DND-41 (cell line): ENCODE measurements around the gene ELOVL6.
A peak's percentile ranks its signal among the peaks of the same experiment; 100 is the strongest.
"Not testable (repeated sequence)": the region's sequence is repeated elsewhere in the genome, so short reads cannot be mapped to it uniquely, and the experiment has no call there.

ENCODE experiments used
- ATAC-seq: fragments of 200-7000 bp; cut with Tn5 transposase; 3 replicates; pipeline ENCODE4 v1.9.1; 2021; ENCODE audit warnings: low read depth; ENCODE audit not compliant: insufficient read depth
- DNase-seq: peaks from one replicate; pipeline ENCODE4 v3.0.0-alpha.2; 2020
- H2AFZ ChIP-seq: 2 replicates; pipeline ENCODE4 v1.6.0; 2012; ENCODE audit warnings: low read depth, low read length
- H3K27ac ChIP-seq: 2 replicates; pipeline ENCODE4 v1.5.1; 2012; ENCODE audit warnings: low read length, inconsistent platforms
- H3K27me3 ChIP-seq: fragments of 200-600 bp; sonication (generic); 2 replicates; pipeline ENCODE4 v1.6.0; 2012; ENCODE audit warnings: low read length, mild to moderate bottlenecking, inconsistent platforms; ENCODE audit not compliant: insufficient read depth, poor library complexity
- H3K36me3 ChIP-seq: 2 replicates; pipeline ENCODE4 v1.5.1; 2012; ENCODE audit warnings: low read length, inconsistent platforms; ENCODE audit not compliant: insufficient read depth
- H3K4me1 ChIP-seq: 2 replicates; pipeline ENCODE4 v1.5.1; 2012; ENCODE audit warnings: mild to moderate bottlenecking, low read length; ENCODE audit not compliant: insufficient read depth
- H3K4me2 ChIP-seq: 2 replicates; pipeline ENCODE4 v1.6.0; 2012; ENCODE audit warnings: mild to moderate bottlenecking, moderate library complexity, low read length, inconsistent platforms; ENCODE audit not compliant: insufficient read depth
- H3K4me3 ChIP-seq, 2 experiments: fragments of 200-600 bp in 1 of 2; shearing (Covaris generic) in 1 of 2; 2 replicates each; pipeline ENCODE4 v1.5.1; 2012 to 2016; ENCODE audit warnings: inconsistent platforms in 2 of 2, low read length in 2 of 2, mild to moderate bottlenecking in 2 of 2, low read depth in 1 of 2, moderate library complexity in 1 of 2
- H3K79me2 ChIP-seq: 2 replicates; pipeline ENCODE4 v1.6.0; 2012; ENCODE audit warnings: low read length, inconsistent platforms; ENCODE audit not compliant: insufficient read depth
- H3K9ac ChIP-seq: 2 replicates; pipeline ENCODE4 v1.6.0; 2012; ENCODE audit warnings: low read depth, mild to moderate bottlenecking, inconsistent platforms, low read length, moderate library complexity
- H3K9me3 ChIP-seq: 2 replicates; pipeline ENCODE4 v1.5.1; 2012; ENCODE audit warnings: low read length, moderate library complexity, mild to moderate bottlenecking, inconsistent platforms; ENCODE audit not compliant: insufficient read depth, severe bottlenecking
- H4K20me1 ChIP-seq: 2 replicates; pipeline ENCODE4 v1.6.0; 2012; ENCODE audit warnings: low read length; ENCODE audit not compliant: insufficient read depth
- EZH2 ChIP-seq: IDR thresholded peaks from 3 replicates; pipeline ENCODE4 v1.6.1; 2012; ENCODE audit warnings: borderline replicate concordance, low read depth, mild to moderate bottlenecking, moderate library complexity, low read length, inconsistent platforms; ENCODE audit not compliant: severe bottlenecking
- TF ChIP-seq, protein P1 (sequence below): IDR thresholded peaks from 2 replicates; pipeline ENCODE4 v1.5.1; 2012; ENCODE audit warnings: borderline replicate concordance, low read length, moderate library complexity, mild to moderate bottlenecking; ENCODE audit not compliant: poor library complexity, severe bottlenecking; ENCODE audit errors: extremely low read depth

The ELOVL6 gene

DNA sequence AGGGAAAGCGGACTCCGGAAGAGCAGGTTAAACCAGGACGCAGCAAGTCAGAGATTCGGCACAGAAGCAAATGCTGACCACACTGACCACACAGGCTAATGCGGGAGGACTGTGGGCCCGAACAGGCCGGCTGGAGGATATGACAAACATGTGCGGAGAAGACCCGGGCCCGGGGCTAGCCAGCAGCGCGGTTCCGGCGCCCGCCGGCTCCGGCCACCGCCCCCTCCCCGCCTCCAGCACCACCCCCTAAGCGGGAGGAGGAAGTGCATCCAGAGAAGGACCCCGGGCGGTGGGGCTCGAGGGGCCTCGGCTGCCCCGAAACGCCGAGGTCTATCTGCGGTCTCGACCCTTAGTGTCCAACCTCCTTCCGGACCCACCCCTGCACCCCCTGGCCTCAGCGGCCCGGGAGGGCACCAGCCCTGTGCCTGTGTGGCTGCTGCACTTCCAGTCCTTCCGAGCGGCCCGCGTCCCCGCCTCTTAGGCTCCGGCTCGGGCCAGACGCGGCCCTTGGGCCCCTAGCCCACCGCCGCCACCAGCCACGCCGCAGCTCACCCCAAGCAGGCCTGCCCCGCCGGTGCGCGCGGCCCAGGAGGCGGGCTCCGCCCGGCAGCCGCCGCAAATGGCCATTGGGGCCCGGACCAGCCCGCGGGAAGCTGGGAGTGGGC is 2.1 kb downstream of the ELOVL6 start:
- peaks cover 9% of the 10 kb centered on the region for H3K36me3 ChIP-seq
- peaks cover 64% of the 10 kb centered on the region for H3K79me2 ChIP-seq
- peak overlapping the region; percentile 71 to 93 for H3K4me3 ChIP-seq
- DNase-seq (peak; percentile 73), ATAC-seq (peak; percentile 39)
- no peaks in the 10 kb centered on the region for H4K20me1 ChIP-seq
- H3K4me1 ChIP-seq = peaks cover 46% of the 10 kb centered on the region
- H3K27ac ChIP-seq = peak overlapping the region; percentile 89
- peak overlapping the region; percentile 84 for H3K4me2 ChIP-seq
- H2AFZ ChIP-seq = peak overlapping the region; percentile 85
- TF ChIP-seq, protein P1, sequence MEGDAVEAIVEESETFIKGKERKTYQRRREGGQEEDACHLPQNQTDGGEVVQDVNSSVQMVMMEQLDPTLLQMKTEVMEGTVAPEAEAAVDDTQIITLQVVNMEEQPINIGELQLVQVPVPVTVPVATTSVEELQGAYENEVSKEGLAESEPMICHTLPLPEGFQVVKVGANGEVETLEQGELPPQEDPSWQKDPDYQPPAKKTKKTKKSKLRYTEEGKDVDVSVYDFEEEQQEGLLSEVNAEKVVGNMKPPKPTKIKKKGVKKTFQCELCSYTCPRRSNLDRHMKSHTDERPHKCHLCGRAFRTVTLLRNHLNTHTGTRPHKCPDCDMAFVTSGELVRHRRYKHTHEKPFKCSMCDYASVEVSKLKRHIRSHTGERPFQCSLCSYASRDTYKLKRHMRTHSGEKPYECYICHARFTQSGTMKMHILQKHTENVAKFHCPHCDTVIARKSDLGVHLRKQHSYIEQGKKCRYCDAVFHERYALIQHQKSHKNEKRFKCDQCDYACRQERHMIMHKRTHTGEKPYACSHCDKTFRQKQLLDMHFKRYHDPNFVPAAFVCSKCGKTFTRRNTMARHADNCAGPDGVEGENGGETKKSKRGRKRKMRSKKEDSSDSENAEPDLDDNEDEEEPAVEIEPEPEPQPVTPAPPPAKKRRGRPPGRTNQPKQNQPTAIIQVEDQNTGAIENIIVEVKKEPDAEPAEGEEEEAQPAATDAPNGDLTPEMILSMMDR = no peak
- TF ChIP-seq EZH2 = no peak
- no peaks in the 10 kb centered on the region for H3K27me3 ChIP-seq
- H3K9ac ChIP-seq = peak overlapping the region; percentile 99
- H3K9me3 ChIP-seq = no peaks in the 10 kb centered on the region

DNA sequence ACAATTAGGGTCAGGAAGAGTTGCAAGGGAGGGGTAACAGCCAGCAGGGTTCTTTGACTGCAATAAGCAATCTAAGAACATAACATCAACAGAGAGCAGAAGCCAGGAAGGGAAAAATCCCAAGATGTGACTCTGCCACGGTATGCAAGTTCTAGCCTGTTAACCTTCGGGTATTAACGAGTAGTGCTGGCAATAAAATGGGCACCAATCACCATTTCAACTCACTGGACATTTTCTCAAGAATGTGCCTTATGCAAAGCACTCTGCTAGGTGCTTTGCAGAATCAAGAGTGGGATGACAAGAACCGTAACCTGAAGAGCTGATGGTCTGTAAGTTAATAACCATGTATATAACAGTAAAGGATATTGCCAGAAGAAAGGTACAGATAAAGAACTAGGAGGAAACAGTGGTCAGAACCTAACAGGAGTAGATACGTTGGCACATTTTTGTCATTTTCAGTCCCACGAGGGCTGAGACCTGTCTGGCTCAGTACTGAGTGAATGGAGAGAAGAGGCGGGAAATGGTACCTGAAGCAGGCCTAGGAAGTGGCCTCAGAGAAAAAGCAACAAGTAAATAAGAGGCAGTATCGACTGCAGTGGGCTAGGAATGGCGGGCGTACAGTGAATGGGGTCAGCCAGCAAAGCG is 2.7 kb downstream of the ELOVL6 start:
- Histone ChIP-seq H3K36me3 (peaks cover 10% of the 10 kb centered on the region), H3K4me3 (peak overlapping the region; percentile 71 to 93), H3K9ac (peak overlapping the region; percentile 99), H3K9me3 (no peaks in the 10 kb centered on the region), H3K27ac (peak overlapping the region; percentile 89), H3K79me2 (peaks cover 70% of the 10 kb centered on the region), H2AFZ (peak overlapping the region; percentile 85), H3K27me3 (no peaks in the 10 kb centered on the region), H3K4me2 (peak overlapping the region; percentile 84), H4K20me1 (no peaks in the 10 kb centered on the region), H3K4me1 (peaks cover 46% of the 10 kb centered on the region)
- ATAC-seq (peak; percentile 10), DNase-seq (peak; percentile 23)
- TF ChIP-seq, protein P1 = no peak
- TF ChIP-seq EZH2 = no peak

DNA sequence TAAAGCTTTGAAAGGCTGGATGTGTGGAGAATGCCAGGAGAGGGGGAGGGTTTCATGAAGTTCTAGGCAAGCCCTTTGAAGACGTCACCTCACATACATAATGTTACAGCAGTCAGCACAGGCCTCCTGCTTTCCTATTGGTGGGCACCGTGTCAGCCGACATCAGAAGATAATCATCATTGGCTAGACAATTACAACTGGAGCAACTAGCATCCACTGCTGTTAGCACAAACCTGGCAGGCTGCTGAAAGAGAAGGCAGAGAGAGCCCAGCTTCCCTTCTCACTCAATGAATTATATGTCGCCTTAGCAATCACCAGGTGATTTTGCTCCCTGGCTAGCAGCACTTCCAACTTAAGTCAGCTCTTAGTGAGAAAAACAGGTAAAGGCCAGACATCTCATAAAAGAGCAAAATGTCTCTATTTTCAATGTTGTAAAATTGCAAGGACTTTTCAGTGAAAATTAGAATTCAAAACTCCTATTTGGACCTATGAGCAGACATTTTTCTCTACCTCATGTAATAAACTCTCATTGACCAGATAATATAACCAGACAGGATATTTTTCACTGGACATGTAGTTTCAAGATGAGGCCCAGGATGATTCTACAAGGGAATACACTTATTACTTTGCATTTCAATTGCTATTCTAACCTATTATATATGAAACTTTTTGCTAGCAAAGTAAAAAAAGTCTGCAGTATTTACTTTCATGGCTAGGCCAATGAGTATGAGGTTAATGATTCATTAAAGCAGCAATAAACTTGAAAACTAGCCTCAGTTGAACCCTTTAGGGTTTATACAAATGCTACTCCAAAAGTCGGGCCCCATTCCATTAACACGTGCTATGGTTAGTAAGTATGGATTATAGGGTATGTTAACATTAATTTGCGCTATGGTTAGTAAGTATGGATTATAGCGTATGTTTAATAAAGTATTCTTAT is 4.3 kb downstream of the ELOVL6 start:
- H3K9me3 ChIP-seq = no peaks in the 10 kb centered on the region
- peaks cover 78% of the 10 kb centered on the region for H3K79me2 ChIP-seq
- H2AFZ ChIP-seq = no peak overlapping the region
- peak overlapping the region; percentile 84 for H3K4me2 ChIP-seq
- H3K27ac ChIP-seq = peak overlapping the region; percentile 83
- H3K9ac ChIP-seq = peak overlapping the region; percentile 52
- H3K36me3 ChIP-seq = peaks cover 10% of the 10 kb centered on the region
- DNase-seq (peak; percentile 93), ATAC-seq (peak; percentile 79)
- no peaks in the 10 kb centered on the region for H3K27me3 ChIP-seq
- H3K4me1 ChIP-seq = peaks cover 43% of the 10 kb centered on the region
- no peak for TF ChIP-seq EZH2
- TF ChIP-seq, protein P1 = no peak
- peak overlapping the region in 1 of 2 experiments; percentile 36; a peak in 2 of 4 replicates for H3K4me3 ChIP-seq
- H4K20me1 ChIP-seq = no peaks in the 10 kb centered on the region

DNA sequence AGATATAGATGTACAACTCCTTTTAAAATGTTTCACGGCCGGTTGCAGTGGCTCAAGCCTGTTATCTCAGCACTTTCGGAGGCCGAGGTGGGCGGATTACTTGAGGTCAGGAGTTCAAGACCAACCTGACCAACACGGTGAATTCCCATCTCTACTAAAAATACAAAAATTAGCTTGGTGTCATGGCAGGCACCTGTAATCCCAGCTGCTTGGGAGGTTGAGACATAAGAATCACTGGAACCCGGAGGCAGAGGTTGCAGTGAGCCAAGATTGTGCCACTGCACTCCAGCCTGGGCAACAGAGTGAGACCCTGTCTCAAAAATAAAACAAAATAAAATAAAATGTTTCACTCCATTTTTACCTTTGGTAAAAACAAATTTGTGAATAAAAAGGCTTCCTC is 5.1 kb downstream of the ELOVL6 start:
- H3K79me2 ChIP-seq = peaks cover 75% of the 10 kb centered on the region
- ATAC-seq, H3K27me3 ChIP-seq, H4K20me1 ChIP-seq, H2AFZ ChIP-seq, DNase-seq, H3K9me3 ChIP-seq: not testable (repeated sequence)
- H3K4me3 ChIP-seq = peak overlapping the region in 1 of 2 experiments; percentile 8; a peak in 1 of 4 replicates
- H3K9ac ChIP-seq = peak overlapping the region; percentile 34
- H3K4me2 ChIP-seq = peak overlapping the region; percentile 84
- peaks cover 37% of the 10 kb centered on the region for H3K4me1 ChIP-seq
- H3K36me3 ChIP-seq = peaks cover 13% of the 10 kb centered on the region
- peak overlapping the region; percentile 65 for H3K27ac ChIP-seq
